Uterus (tissue), 2 donors: ENCODE data around the gene WWOX.

Experiments
- POLR2A ChIP-seq, 2 donors: fragments of 450-650 bp; IDR thresholded peaks; one replicate each; pipeline ENCODE4 v1.6.1; 2016; ENCODE audit warnings: antibody characterized with exemption in 2 of 2, mild to moderate bottlenecking in 1 of 2, moderate library complexity in 1 of 2
- TF ChIP-seq, protein P1 (sequence below), 4 experiments: fragments of 200-600 bp in 2 of 4; fragments of 450-650 bp in 2 of 4; sonication (generic) in 2 of 4; IDR thresholded peaks; one replicate each; pipeline ENCODE4 v1.5.1; 2016 to 2019; ENCODE audit warnings: antibody characterized with exemption in 4 of 4, mild to moderate bottlenecking in 2 of 4, moderate library complexity in 1 of 4

DNA sequence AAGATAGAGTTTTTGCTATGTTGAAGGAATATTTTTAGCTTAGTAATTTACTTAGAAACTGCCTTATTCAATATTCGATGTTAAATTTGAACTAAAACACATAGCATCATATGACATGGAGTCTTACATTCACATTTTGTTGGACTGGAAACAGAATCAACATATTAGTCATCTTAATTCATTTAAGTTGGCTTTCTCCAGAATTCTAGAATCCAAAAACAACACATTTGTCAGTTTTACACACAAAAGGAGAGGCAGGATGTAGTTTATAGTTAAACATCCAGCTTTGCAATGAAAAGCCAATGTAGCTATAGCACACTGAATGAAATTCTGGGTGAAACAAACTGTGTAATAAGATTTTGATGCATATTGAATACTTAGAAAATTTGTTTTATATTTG, 43.3 kb downstream of the WWOX start:
- TF ChIP-seq, protein P1, sequence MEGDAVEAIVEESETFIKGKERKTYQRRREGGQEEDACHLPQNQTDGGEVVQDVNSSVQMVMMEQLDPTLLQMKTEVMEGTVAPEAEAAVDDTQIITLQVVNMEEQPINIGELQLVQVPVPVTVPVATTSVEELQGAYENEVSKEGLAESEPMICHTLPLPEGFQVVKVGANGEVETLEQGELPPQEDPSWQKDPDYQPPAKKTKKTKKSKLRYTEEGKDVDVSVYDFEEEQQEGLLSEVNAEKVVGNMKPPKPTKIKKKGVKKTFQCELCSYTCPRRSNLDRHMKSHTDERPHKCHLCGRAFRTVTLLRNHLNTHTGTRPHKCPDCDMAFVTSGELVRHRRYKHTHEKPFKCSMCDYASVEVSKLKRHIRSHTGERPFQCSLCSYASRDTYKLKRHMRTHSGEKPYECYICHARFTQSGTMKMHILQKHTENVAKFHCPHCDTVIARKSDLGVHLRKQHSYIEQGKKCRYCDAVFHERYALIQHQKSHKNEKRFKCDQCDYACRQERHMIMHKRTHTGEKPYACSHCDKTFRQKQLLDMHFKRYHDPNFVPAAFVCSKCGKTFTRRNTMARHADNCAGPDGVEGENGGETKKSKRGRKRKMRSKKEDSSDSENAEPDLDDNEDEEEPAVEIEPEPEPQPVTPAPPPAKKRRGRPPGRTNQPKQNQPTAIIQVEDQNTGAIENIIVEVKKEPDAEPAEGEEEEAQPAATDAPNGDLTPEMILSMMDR (IDR thresholded peaks at IDR 0.05) = no peak
- no peak for TF ChIP-seq POLR2A (IDR thresholded peaks at IDR 0.05)
